SK-N-SH treated with all-trans-retinoic acid at 6 μM for 48 hours (cell line): ENCODE data around the gene PSMD6.

ENCODE experiments used
- ATAC-seq: fragments of 200-7000 bp; cut with Tn5 transposase; 3 replicates; pipeline ENCODE4 v1.9.1; 2020; ENCODE audit warnings: mild to moderate bottlenecking, moderate library complexity
- ARNTL ChIP-seq: fragments of 450-650 bp; formaldehyde crosslinking; IDR thresholded peaks from 2 replicates; pipeline ENCODE4 v1.5.0; 2020; ENCODE audit warnings: low read depth, mild to moderate bottlenecking, moderate library complexity, borderline replicate concordance
- BACH2 ChIP-seq: fragments of 250-450 bp; sonication (Bioruptor Pico); IDR thresholded peaks from 2 replicates; pipeline ENCODE4 v1.9.0; 2021; ENCODE audit warnings: mild to moderate bottlenecking, borderline replicate concordance
- CSDC2 ChIP-seq: fragments of 250-450 bp; sonication (Bioruptor Pico); IDR thresholded peaks from 2 replicates; pipeline ENCODE4 v1.5.0; 2020; ENCODE audit warnings: mild to moderate bottlenecking, moderate library complexity
- ESRRG ChIP-seq: fragments of 250-450 bp; sonication (Bioruptor Pico); IDR thresholded peaks from 2 replicates; pipeline ENCODE4 v1.6.1; 2021; ENCODE audit warnings: mild to moderate bottlenecking
- GLIS3 ChIP-seq: fragments of 250-450 bp; sonication (Bioruptor Pico); IDR thresholded peaks from 2 replicates; pipeline ENCODE4 v1.5.0; 2020; ENCODE audit warnings: mild to moderate bottlenecking, moderate library complexity
- ISL1 ChIP-seq: fragments of 250-450 bp; sonication (Bioruptor Pico); IDR thresholded peaks from 2 replicates; pipeline ENCODE4 v2.1.2; 2022; ENCODE audit warnings: mild to moderate bottlenecking, moderate library complexity
- PPARA ChIP-seq: fragments of 250-450 bp; sonication (Bioruptor Pico); IDR thresholded peaks from 2 replicates; pipeline ENCODE4 v1.5.0; 2020; ENCODE audit warnings: mild to moderate bottlenecking, borderline replicate concordance
- RARB ChIP-seq: fragments of 250-450 bp; sonication (Bioruptor Pico); IDR thresholded peaks from 2 replicates; pipeline ENCODE4 v1.8.0; 2021; ENCODE audit warnings: mild to moderate bottlenecking, moderate library complexity
- TCF4 ChIP-seq: fragments of 250-450 bp; sonication (Bioruptor Pico); IDR thresholded peaks from 2 replicates; pipeline ENCODE4 v1.8.0; 2021; ENCODE audit warnings: mild to moderate bottlenecking, moderate library complexity, borderline replicate concordance
- TOX ChIP-seq: fragments of 250-450 bp; sonication (Bioruptor Pico); IDR thresholded peaks from 2 replicates; pipeline ENCODE4 v1.8.0; 2021; ENCODE audit warnings: mild to moderate bottlenecking, moderate library complexity, borderline replicate concordance
- TSHZ2 ChIP-seq: fragments of 250-450 bp; sonication (Bioruptor Pico); IDR thresholded peaks from 2 replicates; pipeline ENCODE4 v1.5.0; 2020; ENCODE audit warnings: mild to moderate bottlenecking, moderate library complexity
- ZC3H10 ChIP-seq: fragments of 250-450 bp; sonication (Bioruptor Pico); IDR thresholded peaks from 2 replicates; pipeline ENCODE4 v1.5.1; 2021; ENCODE audit warnings: mild to moderate bottlenecking, moderate library complexity
- ZFP3 ChIP-seq: fragments of 250-450 bp; sonication (Bioruptor Pico); IDR thresholded peaks from 2 replicates; pipeline ENCODE4 v1.5.0; 2020; ENCODE audit warnings: mild to moderate bottlenecking, moderate library complexity
- ZFP30 ChIP-seq: fragments of 450-650 bp; formaldehyde crosslinking; IDR thresholded peaks from 2 replicates; pipeline ENCODE4 v1.5.0; 2022; ENCODE audit warnings: mild to moderate bottlenecking, moderate library complexity
- ZNF565 ChIP-seq: fragments of 450-650 bp; formaldehyde crosslinking; conservative IDR thresholded peaks from 2 replicates; pipeline ENCODE4 v1.5.0; 2020; ENCODE audit warnings: low read depth, mild to moderate bottlenecking, moderate library complexity
- TF ChIP-seq, protein P1 (sequence below): fragments of 250-450 bp; sonication (Bioruptor Pico); IDR thresholded peaks from 2 replicates; pipeline ENCODE4 v1.5.1; 2021; ENCODE audit warnings: mild to moderate bottlenecking, moderate library complexity
- TF ChIP-seq, protein P2 (sequence below): fragments of 250-450 bp; sonication (Bioruptor Pico); IDR thresholded peaks from 2 replicates; pipeline ENCODE4 v1.8.0; 2020; ENCODE audit warnings: mild to moderate bottlenecking, moderate library complexity, borderline replicate concordance
- TF ChIP-seq, protein P3 (sequence below): fragments of 250-450 bp; sonication (Bioruptor Pico); IDR thresholded peaks from 2 replicates; pipeline ENCODE4 v1.8.0; 2021; ENCODE audit warnings: low read depth, mild to moderate bottlenecking, moderate library complexity, borderline replicate concordance

PSMD6 gene

GRCh38 chr3:64049136-64049535 lies 25.8 kb upstream of the PSMD6 start:
- ATAC-seq = no peak
- TF ChIP-seq, protein P1, sequence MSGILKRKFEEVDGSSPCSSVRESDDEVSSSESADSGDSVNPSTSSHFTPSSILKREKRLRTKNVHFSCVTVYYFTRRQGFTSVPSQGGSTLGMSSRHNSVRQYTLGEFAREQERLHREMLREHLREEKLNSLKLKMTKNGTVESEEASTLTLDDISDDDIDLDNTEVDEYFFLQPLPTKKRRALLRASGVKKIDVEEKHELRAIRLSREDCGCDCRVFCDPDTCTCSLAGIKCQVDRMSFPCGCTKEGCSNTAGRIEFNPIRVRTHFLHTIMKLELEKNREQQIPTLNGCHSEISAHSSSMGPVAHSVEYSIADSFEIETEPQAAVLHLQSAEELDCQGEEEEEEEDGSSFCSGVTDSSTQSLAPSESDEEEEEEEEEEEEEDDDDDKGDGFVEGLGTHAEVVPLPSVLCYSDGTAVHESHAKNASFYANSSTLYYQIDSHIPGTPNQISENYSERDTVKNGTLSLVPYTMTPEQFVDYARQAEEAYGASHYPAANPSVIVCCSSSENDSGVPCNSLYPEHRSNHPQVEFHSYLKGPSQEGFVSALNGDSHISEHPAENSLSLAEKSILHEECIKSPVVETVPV (CRISPR knock-in tag) = no peak
- no peak for TF ChIP-seq PPARA (CRISPR knock-in tag)
- no peak for TF ChIP-seq BACH2 (CRISPR knock-in tag)
- TF ChIP-seq, protein P2, sequence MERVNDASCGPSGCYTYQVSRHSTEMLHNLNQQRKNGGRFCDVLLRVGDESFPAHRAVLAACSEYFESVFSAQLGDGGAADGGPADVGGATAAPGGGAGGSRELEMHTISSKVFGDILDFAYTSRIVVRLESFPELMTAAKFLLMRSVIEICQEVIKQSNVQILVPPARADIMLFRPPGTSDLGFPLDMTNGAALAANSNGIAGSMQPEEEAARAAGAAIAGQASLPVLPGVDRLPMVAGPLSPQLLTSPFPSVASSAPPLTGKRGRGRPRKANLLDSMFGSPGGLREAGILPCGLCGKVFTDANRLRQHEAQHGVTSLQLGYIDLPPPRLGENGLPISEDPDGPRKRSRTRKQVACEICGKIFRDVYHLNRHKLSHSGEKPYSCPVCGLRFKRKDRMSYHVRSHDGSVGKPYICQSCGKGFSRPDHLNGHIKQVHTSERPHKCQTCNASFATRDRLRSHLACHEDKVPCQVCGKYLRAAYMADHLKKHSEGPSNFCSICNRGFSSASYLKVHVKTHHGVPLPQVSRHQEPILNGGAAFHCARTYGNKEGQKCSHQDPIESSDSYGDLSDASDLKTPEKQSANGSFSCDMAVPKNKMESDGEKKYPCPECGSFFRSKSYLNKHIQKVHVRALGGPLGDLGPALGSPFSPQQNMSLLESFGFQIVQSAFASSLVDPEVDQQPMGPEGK (CRISPR knock-in tag) = no peak
- TF ChIP-seq TCF4 (CRISPR knock-in tag) = no peak
- TF ChIP-seq ZNF565 (CRISPR knock-in tag) = no peak
- TF ChIP-seq ZFP30 (CRISPR knock-in tag) = no peak
- no peak for TF ChIP-seq ESRRG (CRISPR knock-in tag)

- no peak for TF ChIP-seq ISL1 (CRISPR knock-in tag)
- TF ChIP-seq ZC3H10 (CRISPR knock-in tag) = no peak
- no peak for TF ChIP-seq TSHZ2 (CRISPR knock-in tag)
- TF ChIP-seq TCF4 (CRISPR knock-in tag) = no peak
- TF ChIP-seq PPARA (CRISPR knock-in tag) = no peak
- no peak for TF ChIP-seq ZNF565 (CRISPR knock-in tag)
- TF ChIP-seq, all 23 proteins: peak for 0
Observed at GRCh38 chr3:64048631-64049061, 25.4 kb upstream of the PSMD6 start.

GRCh38 chr3:64047787-64048186 lies 24.5 kb upstream of the PSMD6 start:
- TF ChIP-seq ARNTL (CRISPR knock-in tag) (no peak), RARB (CRISPR knock-in tag) (no peak), CSDC2 (CRISPR knock-in tag) (no peak), GLIS3 (CRISPR knock-in tag) (no peak), ZFP3 (no peak), PPARA (CRISPR knock-in tag) (no peak), TOX (CRISPR knock-in tag) (no peak), ZNF565 (CRISPR knock-in tag) (no peak), ZFP30 (CRISPR knock-in tag) (no peak), ESRRG (CRISPR knock-in tag) (no peak), TCF4 (CRISPR knock-in tag) (no peak)
- TF ChIP-seq, protein P1 (CRISPR knock-in tag) = no peak
- TF ChIP-seq, protein P3, sequence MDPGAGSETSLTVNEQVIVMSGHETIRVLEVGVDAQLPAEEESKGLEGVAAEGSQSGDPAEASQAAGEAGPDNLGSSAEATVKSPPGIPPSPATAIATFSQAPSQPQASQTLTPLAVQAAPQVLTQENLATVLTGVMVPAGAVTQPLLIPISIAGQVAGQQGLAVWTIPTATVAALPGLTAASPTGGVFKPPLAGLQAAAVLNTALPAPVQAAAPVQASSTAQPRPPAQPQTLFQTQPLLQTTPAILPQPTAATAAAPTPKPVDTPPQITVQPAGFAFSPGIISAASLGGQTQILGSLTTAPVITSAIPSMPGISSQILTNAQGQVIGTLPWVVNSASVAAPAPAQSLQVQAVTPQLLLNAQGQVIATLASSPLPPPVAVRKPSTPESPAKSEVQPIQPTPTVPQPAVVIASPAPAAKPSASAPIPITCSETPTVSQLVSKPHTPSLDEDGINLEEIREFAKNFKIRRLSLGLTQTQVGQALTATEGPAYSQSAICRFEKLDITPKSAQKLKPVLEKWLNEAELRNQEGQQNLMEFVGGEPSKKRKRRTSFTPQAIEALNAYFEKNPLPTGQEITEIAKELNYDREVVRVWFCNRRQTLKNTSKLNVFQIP (CRISPR knock-in tag) = no peak
- TF ChIP-seq, all 23 proteins: peak for 0
- no peak for ATAC-seq

More at GRCh38 chr3:64048631-64049061, 25.4 kb upstream of the PSMD6 start:
- no peak for ATAC-seq
